ENCODE data around the gene TFDP1. TPM values are rescaled to one million over a fixed set of nuclear protein-coding genes. Genes with fewer than 3 reads are reported as not detected.
A peak's percentile ranks its signal among the peaks of the same experiment; 100 is the strongest.

TFDP1 gene
- total RNA-seq, 2 experiments from 2014 or later = 180 to 191 TPM

DNA sequence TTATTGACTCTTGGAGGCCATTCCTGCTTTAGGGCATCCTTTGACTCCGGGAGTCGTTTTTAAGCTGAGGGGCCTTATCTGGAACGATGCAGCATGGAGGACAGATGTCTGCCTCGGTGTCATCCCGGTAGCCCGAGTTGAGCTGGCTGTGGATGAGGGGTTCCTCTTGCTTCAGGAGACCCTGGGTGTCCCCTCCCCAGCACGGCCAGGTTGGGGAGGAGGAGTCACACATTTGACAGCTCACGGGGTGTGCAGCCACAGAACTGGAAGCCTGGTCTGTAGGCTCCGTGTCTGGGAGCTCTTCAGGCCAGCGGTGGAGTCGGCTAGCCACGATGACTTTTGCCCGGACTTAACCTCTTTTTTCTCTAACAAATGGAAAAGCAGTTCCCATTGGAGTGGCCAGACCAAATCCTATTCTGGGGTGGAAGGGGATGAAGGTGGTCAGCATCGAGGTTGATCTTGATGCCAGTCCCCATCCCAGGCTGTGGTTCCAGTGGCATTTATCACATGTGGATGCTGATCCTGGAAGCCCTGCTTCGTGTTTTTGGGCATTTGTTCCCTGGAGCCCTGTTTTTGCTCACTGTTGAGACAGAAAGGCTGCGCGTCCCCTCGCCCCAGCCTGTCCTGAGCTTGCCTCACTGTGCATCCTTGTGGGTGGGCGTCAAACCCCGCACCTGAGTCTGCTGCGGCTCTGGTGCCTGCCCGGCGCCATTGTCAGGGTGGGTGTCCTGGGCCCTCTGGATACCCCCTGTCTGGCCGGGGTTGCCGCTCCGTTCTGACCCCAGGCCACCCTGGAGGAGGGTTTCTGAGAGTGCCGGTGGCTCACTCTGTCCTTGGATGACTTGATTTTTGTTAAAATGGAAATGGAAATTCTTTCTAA, 12.0 kb downstream of the TFDP1 start:
- no peak overlapping the region for H3K4me3 Mint-ChIP-seq
- H3K9me3 Mint-ChIP-seq (ENCODE audit: insufficient read depth) = peaks cover 6% of the 10 kb centered on the region
- peaks cover 6% of the 10 kb centered on the region for H3K4me1 Mint-ChIP-seq (ENCODE audit: low read depth)
- ChIA-PET CTCF (no interaction called here), POLR2A (interaction anchor here (1.6 kb wide), 1 partner anchor 9 kb away, joined by 5 read pairs; no protein-coding TSS in a partner anchor)
- ATAC-seq (no peak), DNase-seq (no peak)
- H3K36me3 Mint-ChIP-seq (ENCODE audit: low read depth) = peaks cover 70% of the 10 kb centered on the region
- H3K27ac Mint-ChIP-seq = no peak overlapping the region
- no peaks in the 10 kb centered on the region for H3K27me3 Mint-ChIP-seq (ENCODE audit: low read depth)

DNA sequence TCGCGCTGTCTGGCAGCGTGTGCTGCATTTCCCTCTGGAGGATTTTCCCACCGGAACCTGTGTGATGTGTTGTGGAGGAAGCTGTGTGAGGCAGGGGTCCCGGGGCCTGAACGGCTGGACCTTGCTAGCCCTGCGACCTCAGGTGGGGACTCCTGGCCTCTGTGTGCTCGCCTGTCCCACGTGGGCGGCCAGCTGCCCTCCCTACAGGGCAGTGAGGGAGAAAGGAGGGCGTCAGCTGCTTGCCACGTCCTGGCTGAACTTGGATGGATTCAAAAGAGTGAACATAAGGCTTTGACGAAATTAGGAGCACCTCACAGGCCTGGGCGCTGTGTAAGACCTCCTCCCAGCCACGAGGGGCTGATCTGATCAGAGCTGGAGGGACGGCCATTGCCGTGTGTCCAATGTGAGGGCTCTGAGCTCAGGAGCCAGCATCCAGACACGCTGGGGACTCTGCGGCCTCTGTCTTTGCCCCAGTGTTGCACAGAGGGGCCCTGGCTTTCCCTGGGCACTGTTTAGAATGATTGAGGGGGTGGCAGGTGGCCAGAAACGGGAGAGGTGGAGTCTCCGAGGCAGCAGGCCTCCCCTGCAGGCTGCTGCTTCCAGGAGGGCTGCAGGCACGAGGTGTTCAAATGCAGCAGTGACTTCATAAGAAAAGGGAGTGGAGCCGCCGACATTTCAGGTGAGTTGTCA, 13.0 kb downstream of the TFDP1 start:
- no peak for DNase-seq

DNA sequence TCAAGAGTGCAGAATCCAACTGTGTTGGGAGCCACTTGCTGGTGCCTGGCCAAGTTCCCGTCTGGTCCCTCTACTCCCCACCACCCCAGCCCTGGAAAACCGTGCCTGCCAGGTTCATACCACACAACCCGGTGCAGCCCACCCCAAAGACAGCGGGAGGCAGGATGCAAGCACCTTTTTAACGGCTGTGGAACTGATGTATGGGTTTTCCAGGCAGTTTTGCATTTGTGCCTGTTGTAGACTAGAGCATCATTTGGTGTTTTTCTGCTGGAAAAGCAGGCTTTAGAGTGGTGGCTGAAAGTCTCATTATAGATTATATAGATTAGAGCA, 13.5 kb downstream of the TFDP1 start:
- no peak overlapping the region for H3K4me3 Mint-ChIP-seq
- peaks cover 6% of the 10 kb centered on the region for H3K9me3 Mint-ChIP-seq (ENCODE audit: insufficient read depth)
- ChIA-PET CTCF (no interaction called here), POLR2A (no interaction called here)
- H3K27ac Mint-ChIP-seq = no peak overlapping the region
- H3K4me1 Mint-ChIP-seq (ENCODE audit: low read depth) = peaks cover 18% of the 10 kb centered on the region
- ATAC-seq (no peak), DNase-seq (no peak)
- peaks cover 58% of the 10 kb centered on the region for H3K36me3 Mint-ChIP-seq (ENCODE audit: low read depth)
- no peaks in the 10 kb centered on the region for H3K27me3 Mint-ChIP-seq (ENCODE audit: low read depth)

More for the DNA sequence above, 13.0 kb downstream of the TFDP1 start:
- ATAC-seq = no peak
- Mint-ChIP-seq H3K36me3 (ENCODE audit: low read depth) (peaks cover 61% of the 10 kb centered on the region), H3K4me3 (no peak overlapping the region), H3K4me1 (ENCODE audit: low read depth) (peaks cover 13% of the 10 kb centered on the region), H3K9me3 (ENCODE audit: insufficient read depth) (peaks cover 6% of the 10 kb centered on the region), H3K27me3 (ENCODE audit: low read depth) (no peaks in the 10 kb centered on the region), H3K27ac (no peak overlapping the region)
- CTCF ChIA-PET = no interaction called here
- POLR2A ChIA-PET = interaction anchor here (1.6 kb wide), 1 partner anchor 10 kb away, joined by 5 read pairs; no protein-coding TSS in a partner anchor

GRCh38 chr13:113598481-113598880, 13.9 kb downstream of the TFDP1 start:
- Mint-ChIP-seq H3K36me3 (ENCODE audit: low read depth) (peaks cover 58% of the 10 kb centered on the region), H3K9me3 (ENCODE audit: insufficient read depth) (peaks cover 6% of the 10 kb centered on the region), H3K4me3 (no peak overlapping the region), H3K4me1 (ENCODE audit: low read depth) (peaks cover 22% of the 10 kb centered on the region), H3K27ac (no peak overlapping the region), H3K27me3 (ENCODE audit: low read depth) (no peaks in the 10 kb centered on the region)
- no peak for ATAC-seq
- CTCF ChIA-PET = no interaction called here
- DNase-seq = no peak
- POLR2A ChIA-PET = no interaction called here

- Mint-ChIP-seq H3K4me1 (ENCODE audit: low read depth) (peaks cover 27% of the 10 kb centered on the region), H3K36me3 (ENCODE audit: low read depth) (peaks cover 58% of the 10 kb centered on the region), H3K9me3 (ENCODE audit: insufficient read depth) (peaks cover 6% of the 10 kb centered on the region), H3K27ac (no peak overlapping the region), H3K4me3 (no peak overlapping the region), H3K27me3 (ENCODE audit: low read depth) (no peaks in the 10 kb centered on the region)
- DNase-seq (no peak), ATAC-seq (no peak)
- ChIA-PET POLR2A (no interaction called here), CTCF (no interaction called here)
Observed at GRCh38 chr13:113599391-113599790, 14.8 kb downstream of the TFDP1 start.

- H3K9me3 Mint-ChIP-seq (ENCODE audit: insufficient read depth) = peaks cover 6% of the 10 kb centered on the region
- H3K36me3 Mint-ChIP-seq (ENCODE audit: low read depth) = peaks cover 57% of the 10 kb centered on the region
- ChIA-PET CTCF (no interaction called here), POLR2A (no interaction called here)
- ATAC-seq (no peak), DNase-seq (no peak)
- no peak overlapping the region for H3K4me3 Mint-ChIP-seq
- no peak overlapping the region for H3K27ac Mint-ChIP-seq
- H3K27me3 Mint-ChIP-seq (ENCODE audit: low read depth) = no peaks in the 10 kb centered on the region
- H3K4me1 Mint-ChIP-seq (ENCODE audit: low read depth) = peaks cover 47% of the 10 kb centered on the region
Observed at GRCh38 chr13:113601166-113602070, 16.9 kb downstream of the TFDP1 start.

DNA sequence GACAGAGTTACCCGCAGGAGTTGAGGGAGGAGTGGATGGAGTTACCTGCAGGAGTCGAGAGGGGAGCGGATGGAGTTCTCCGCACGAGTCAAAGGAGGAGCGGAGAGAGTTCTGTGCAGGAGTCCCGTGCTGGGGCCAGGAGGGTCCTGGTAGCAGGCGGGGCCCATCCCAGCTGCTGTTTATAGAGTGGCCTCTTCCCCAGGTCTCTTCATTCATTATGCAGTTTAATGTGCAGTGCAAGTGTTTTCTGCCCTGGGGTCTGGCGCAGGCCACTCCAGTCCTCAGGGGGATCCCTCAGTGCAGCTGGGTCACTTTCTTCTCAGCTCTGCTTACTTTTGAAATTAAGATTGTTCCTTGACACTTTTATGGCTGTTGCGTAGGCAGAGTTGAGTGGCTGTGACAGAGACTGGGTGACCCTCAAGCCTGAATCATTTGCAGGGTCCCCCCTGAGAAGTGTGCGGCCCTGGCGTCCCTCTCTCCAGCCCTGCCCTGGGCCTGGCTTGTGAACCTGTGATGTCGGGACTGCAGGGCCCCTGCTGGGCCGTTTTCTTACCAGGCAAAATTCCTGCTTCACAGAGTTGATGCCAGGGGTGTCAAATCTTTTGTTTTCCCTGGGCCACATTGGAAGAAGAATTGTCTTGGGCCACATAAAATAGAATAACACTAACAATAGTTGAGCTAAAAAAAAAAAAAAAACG, 17.9 kb downstream of the TFDP1 start:
- DNase-seq = no peak
- Mint-ChIP-seq H3K9me3 (ENCODE audit: insufficient read depth) (peaks cover 6% of the 10 kb centered on the region), H3K4me3 (no peak overlapping the region), H3K36me3 (ENCODE audit: low read depth) (peaks cover 50% of the 10 kb centered on the region), H3K4me1 (ENCODE audit: low read depth) (peaks cover 53% of the 10 kb centered on the region), H3K27ac (no peak overlapping the region), H3K27me3 (ENCODE audit: low read depth) (no peaks in the 10 kb centered on the region)
- POLR2A ChIA-PET = no interaction called here
- no peak for ATAC-seq
- CTCF ChIA-PET = no interaction called here

DNA sequence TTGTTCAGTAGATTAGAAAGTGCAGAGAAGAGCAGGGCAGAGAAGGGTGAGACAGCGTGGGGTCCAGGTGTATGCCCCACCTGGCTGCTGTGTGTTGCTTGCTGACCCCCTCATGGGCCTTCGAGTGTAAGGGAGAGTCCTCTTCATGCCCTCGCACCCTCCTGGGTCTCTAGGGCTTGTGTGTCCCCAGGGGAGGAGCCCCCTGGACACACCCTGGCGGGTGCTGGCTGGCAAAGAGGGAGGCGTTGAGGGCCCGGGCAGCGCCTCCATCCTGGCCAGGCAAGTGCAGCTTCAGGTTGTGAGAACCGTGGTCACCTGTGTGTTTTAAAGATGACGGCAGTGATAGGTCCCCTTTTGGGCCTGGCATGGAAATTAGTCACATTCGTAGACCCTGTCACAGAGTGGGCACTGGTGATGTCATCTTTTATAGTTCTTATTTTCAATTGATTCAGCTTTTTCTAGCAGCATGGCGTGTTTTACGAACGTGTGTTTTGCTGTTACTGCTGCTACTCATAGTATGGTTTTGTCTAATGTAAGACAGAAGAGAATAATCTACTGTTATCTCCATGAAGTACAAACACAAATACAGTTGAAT, 18.7 kb downstream of the TFDP1 start:
- Mint-ChIP-seq H3K9me3 (ENCODE audit: insufficient read depth) (peaks cover 6% of the 10 kb centered on the region), H3K27ac (no peak overlapping the region), H3K27me3 (ENCODE audit: low read depth) (no peaks in the 10 kb centered on the region), H3K4me3 (no peak overlapping the region), H3K36me3 (ENCODE audit: low read depth) (peaks cover 44% of the 10 kb centered on the region), H3K4me1 (ENCODE audit: low read depth) (peaks cover 59% of the 10 kb centered on the region)
- DNase-seq (no peak), ATAC-seq (no peak)
- CTCF ChIA-PET = no interaction called here
- POLR2A ChIA-PET = no interaction called here

DNA sequence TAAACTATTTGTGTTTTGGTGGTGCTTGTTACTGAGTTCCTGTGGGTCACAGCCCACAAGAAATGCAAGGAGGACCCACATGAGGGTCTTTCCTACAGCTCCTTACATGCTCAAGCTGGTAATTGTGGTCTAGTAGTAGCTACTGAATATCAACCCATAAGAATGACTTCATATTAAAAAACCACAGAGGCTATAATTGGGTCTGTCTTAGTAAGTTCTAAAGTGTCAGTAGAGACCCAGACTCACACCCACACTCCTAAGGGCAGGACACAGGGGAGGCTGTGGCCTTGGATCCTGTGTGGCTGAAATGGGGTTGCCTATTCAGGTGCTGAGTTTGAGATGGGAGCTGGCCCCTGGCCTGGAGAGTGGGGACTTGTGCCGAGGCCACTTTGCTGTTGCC, 19.6 kb downstream of the TFDP1 start:
- Mint-ChIP-seq H3K27ac (no peak overlapping the region), H3K4me3 (no peak overlapping the region), H3K9me3 (ENCODE audit: insufficient read depth) (no peaks in the 10 kb centered on the region), H3K36me3 (ENCODE audit: low read depth) (peaks cover 39% of the 10 kb centered on the region), H3K27me3 (ENCODE audit: low read depth) (no peaks in the 10 kb centered on the region), H3K4me1 (ENCODE audit: low read depth) (peaks cover 60% of the 10 kb centered on the region)
- ATAC-seq = peak; percentile 40
- DNase-seq = no peak
- ChIA-PET POLR2A (no interaction called here), CTCF (no interaction called here)

GRCh38 chr13:113605461-113605860, 20.9 kb downstream of the TFDP1 start:
- no peak overlapping the region for H3K4me3 Mint-ChIP-seq
- H3K4me1 Mint-ChIP-seq (ENCODE audit: low read depth) = peaks cover 59% of the 10 kb centered on the region
- ATAC-seq (no peak), DNase-seq (no peak)
- H3K36me3 Mint-ChIP-seq (ENCODE audit: low read depth) = peaks cover 28% of the 10 kb centered on the region
- CTCF ChIA-PET = no interaction called here
- H3K9me3 Mint-ChIP-seq (ENCODE audit: insufficient read depth) = no peaks in the 10 kb centered on the region
- H3K27ac Mint-ChIP-seq = no peak overlapping the region
- POLR2A ChIA-PET = no interaction called here
- H3K27me3 Mint-ChIP-seq (ENCODE audit: low read depth) = no peaks in the 10 kb centered on the region

DNA sequence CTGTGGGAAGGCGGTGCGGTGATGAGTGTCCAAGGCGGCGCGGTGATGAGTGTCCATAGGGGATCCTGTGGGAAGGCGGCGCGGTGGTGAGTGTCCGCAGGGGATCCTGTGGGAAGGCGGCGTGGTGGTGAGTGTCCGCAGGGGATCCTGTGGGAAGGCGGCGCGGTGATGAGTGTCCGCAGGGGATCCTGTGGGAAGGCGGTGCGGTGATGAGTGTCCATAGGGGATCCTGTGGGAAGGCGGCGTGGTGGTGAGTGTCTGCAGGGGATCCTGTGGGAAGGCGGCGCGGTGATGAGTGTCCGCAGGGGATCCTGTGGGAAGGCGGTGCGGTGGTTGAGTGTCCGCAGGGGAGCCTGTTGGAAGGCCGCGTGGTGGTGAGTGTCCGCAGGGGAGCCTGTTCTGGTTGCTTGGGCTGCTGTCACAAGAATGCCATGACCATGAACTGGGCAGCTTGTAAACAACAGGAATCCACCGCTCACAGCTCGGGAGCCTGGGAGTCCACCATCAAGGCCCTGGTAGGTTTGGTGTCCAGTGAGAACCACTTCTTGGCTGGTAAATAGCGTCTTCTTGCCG, 21.4 kb downstream of the TFDP1 start:
- Mint-ChIP-seq H3K36me3 (ENCODE audit: low read depth) (peaks cover 30% of the 10 kb centered on the region), H3K27me3 (ENCODE audit: low read depth) (no peaks in the 10 kb centered on the region), H3K27ac (no peak overlapping the region), H3K4me3 (no peak overlapping the region), H3K4me1 (ENCODE audit: low read depth) (peaks cover 57% of the 10 kb centered on the region), H3K9me3 (ENCODE audit: insufficient read depth) (no peaks in the 10 kb centered on the region)
- DNase-seq = no peak
- no peak for ATAC-seq
- ChIA-PET POLR2A (no interaction called here), CTCF (no interaction called here)

All from activated CD8-positive, alpha-beta T cell treated with anti-CD3 and anti-CD28 coated beads, Interleukin-2, amount 10 ng/mL, durations not matched to agents 7 days and 5 days (primary cell).